GM12864 (cell line): Measurements from ENCODE around the gene COL18A1.
A peak's percentile ranks its signal among the peaks of the same experiment; 100 is the strongest.

Experiments
- DNase-seq: peaks from one replicate; pipeline ENCODE4 v3.0.0-alpha.2; 2011; ENCODE audit warnings: low read depth
- H3K4me3 ChIP-seq: 2 replicates; pipeline ENCODE4 v1.5.1; 2011; ENCODE audit warnings: mild to moderate bottlenecking, low read depth, low read length, control low read depth
- CTCF ChIP-seq: IDR thresholded peaks from 2 replicates; pipeline ENCODE4 v1.5.1; 2011; ENCODE audit warnings: low read depth, mild to moderate bottlenecking, moderate library complexity, low read length, control low read depth, inconsistent platforms; ENCODE audit errors: missing control alignments

Gene COL18A1

DNA sequence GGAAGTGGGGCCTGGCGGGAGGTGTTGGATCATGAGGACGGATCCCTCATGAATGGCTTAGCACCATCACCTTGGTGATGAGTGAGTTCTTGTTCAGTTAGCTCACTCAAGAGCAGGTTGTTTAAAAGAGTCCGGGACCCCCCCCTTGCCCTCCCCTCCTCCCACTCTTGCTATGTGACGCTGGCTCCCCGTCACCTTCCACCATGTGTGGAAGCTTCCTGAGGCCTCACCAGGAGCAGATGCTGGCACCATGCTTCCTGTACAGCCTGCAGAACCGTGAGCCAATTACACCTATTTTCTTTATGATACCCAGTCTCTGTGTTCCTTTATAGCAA, 140.2 kb downstream of the COL18A1 start:
- no peak for TF ChIP-seq CTCF
- H3K4me3 ChIP-seq: no peak overlapping the region
- no peak for DNase-seq

GRCh38 chr21:45545691-45546531, 140.9 kb downstream of the COL18A1 start:
- TF ChIP-seq CTCF: no peak
- DNase-seq: no peak
- no peak overlapping the region for H3K4me3 ChIP-seq

DNA sequence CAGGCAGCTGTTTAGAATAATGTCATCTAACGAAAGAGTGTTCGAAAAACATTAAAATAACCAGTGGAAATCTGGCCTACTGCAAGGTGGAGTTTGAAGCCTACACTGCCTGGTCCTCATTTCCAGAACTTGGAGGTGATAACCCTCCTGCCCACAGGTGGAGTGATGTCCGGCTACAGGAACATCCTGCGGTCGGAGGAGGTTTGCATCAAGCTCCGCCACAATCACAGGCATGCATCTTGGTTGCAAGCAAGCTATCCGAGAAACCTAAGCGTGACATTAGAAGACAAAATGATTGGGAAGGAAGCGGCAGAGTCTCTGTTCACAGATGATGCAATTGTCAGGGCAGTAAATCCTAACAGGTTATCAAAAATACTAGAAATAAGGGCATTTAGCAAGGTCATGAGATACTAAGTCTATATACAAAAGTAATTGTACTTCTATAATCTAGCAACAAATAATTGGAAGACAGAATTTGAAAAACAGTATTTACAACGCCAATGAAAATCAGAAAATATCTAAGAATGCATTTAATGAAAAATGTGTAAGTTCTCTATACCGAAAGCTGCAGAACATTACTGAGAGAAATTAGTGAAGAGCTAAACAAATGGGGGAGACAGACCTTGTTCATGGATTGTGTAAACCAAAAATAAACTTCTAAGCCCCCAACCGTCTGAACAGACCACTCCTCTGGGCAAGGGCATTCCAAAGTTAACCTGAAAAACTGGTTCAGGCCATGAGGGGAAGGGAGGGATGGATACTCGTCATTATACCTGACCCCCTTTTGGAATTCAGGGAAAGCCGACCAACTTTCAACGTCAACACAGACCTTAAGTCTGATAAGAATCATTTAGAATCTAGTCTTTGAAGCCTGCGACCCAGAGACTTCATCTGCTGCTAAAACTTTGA, 141.9 kb downstream of the COL18A1 start:
- H3K4me3 ChIP-seq: no peak overlapping the region
- TF ChIP-seq CTCF: no peak
- no peak for DNase-seq

DNA sequence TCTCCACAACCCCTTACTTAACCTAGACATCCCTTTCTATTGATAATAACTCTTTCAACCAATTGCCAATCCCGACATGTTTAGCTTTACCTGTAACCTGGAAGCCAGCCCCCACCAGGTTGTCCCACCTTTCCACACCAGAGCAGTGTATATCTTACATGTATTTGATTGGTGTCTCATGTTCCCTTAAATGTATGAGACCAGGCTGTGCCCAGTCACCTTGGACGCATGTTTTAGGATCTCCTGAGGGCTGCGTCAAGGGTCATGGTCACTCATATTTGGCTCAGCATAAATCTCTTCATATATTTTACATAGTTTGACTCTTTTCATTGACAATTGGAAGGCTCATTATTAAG, 142.6 kb downstream of the COL18A1 start:
- no peak for DNase-seq
- no peak for TF ChIP-seq CTCF
- H3K4me3 ChIP-seq: no peak overlapping the region

DNA sequence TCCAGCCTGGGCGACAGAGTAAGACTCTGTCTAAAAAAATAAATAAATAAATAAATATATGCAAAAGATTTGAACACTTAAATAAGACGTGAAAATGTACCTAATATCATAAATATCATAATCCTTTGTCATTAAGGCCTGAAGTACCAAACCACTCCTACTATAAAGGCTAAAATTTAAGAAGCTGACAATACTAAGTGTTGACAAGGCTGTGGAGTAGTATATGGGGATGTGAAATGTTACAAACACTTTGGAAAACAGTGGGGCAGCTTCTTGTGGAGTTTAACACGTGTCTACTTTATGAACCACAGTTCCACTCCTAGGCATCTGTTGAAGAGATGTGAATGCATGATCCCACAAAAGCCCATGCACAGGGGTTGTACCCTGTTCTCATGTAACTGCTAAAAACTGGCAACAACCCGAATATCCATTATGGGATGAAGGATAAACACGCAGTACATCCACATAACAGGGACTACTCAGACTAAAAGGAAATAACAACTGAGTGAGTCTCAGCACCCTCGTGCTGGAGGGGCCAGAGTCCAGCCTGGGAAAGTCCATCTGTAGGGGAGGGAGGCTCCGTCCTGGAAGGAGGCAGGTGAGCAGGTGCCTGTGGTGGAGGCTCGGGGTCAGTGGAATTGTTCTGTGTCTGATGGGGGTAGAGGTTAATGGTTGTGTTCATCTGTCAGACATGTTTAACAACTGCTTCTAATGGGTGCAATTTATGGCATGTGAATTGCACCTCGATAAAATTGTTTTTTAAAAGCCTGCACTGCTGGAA, 143.9 kb downstream of the COL18A1 start:
- DNase-seq: no peak
- H3K4me3 ChIP-seq: no peak overlapping the region
- no peak for TF ChIP-seq CTCF

GRCh38 chr21:45549626-45550463, 144.9 kb downstream of the COL18A1 start:
- DNase-seq: no peak
- peak; percentile 32 for TF ChIP-seq CTCF
- peak overlapping the region; percentile 5; the same call in 1 of the 2 replicates for H3K4me3 ChIP-seq
